SU-DHL-6 (cell line): ENCODE results near the gene SLC16A5.
"Not testable (repeated sequence)": the region's sequence is repeated elsewhere in the genome, so short reads cannot be mapped to it uniquely, and the experiment has no call there.

ENCODE experiments used
- H2AFZ ChIP-seq: fragments of 200-600 bp; sonication (generic); 2 replicates; pipeline ENCODE4 v1.6.1; 2014; ENCODE audit warnings: low read depth, mild to moderate bottlenecking, moderate library complexity, mixed read lengths, antibody characterized with exemption, low read length; ENCODE audit not compliant: severe bottlenecking
- H3F3A ChIP-seq: fragments of 200-600 bp; shearing (Covaris generic); 2 replicates; pipeline ENCODE4 v1.6.0; 2016; ENCODE audit warnings: antibody characterized with exemption, mild to moderate bottlenecking; ENCODE audit not compliant: insufficient read depth
- H3K27ac ChIP-seq: fragments of 200-600 bp; sonication (generic); 2 replicates; pipeline ENCODE4 v1.5.1; 2016; ENCODE audit warnings: low read depth, mild to moderate bottlenecking, low read length, moderate library complexity, mixed read lengths
- H3K27me3 ChIP-seq: fragments of 200-600 bp; sonication (generic), shearing (Covaris generic); 2 replicates; pipeline ENCODE4 v1.6.0; 2014; ENCODE audit warnings: mild to moderate bottlenecking, low read length
- H3K36me3 ChIP-seq: fragments of 200-600 bp; sonication (generic); 2 replicates; pipeline ENCODE4 v1.6.1; 2014; ENCODE audit warnings: mild to moderate bottlenecking, low read length, mixed read lengths
- H3K4me2 ChIP-seq: fragments of 300-600, 200-600 bp; shearing (Covaris generic), sonication (generic); 2 replicates; pipeline ENCODE4 v1.6.0; 2014; ENCODE audit warnings: low read length, low read depth, mild to moderate bottlenecking; ENCODE audit not compliant: poor library complexity, severe bottlenecking
- H3K4me3 ChIP-seq: fragments of 200-600 bp; sonication (generic); 2 replicates; pipeline ENCODE4 v1.5.1; 2014; ENCODE audit warnings: antibody characterized with exemption, low read length, mild to moderate bottlenecking, mixed read lengths; ENCODE audit not compliant: insufficient read depth, poor library complexity, severe bottlenecking
- H3K79me2 ChIP-seq: fragments of 200-600 bp; sonication (generic); 2 replicates; pipeline ENCODE4 v1.6.1; 2014; ENCODE audit warnings: mild to moderate bottlenecking, low read length, moderate library complexity; ENCODE audit not compliant: insufficient read depth
- H3K9ac ChIP-seq: fragments of 200-600 bp; sonication (generic); 2 replicates; pipeline ENCODE4 v1.7.0; 2014; ENCODE audit warnings: mild to moderate bottlenecking, low read length
- H3K9me2 ChIP-seq: fragments of 200-600 bp; sonication (generic); replicated peaks from 2 replicates; pipeline ENCODE4 v1.6.1; 2014; ENCODE audit warnings: low read length; ENCODE audit not compliant: insufficient read depth
- H3K9me3 ChIP-seq: fragments of 200-600 bp; sonication (generic); 2 replicates; pipeline ENCODE4 v1.6.1; 2014; ENCODE audit warnings: low read length, mixed read lengths; ENCODE audit not compliant: insufficient read depth
- H4K20me1 ChIP-seq: fragments of 200-600 bp; sonication (generic); 2 replicates; pipeline ENCODE4 v1.6.1; 2014; ENCODE audit warnings: low read depth, mild to moderate bottlenecking, antibody characterized with exemption, low read length, moderate library complexity, mixed read lengths
- EZH2phosphoT487 ChIP-seq: fragments of 200-600 bp; sonication (generic), shearing (Covaris generic); conservative IDR thresholded peaks from 2 replicates; pipeline ENCODE4 v1.6.1; 2018; ENCODE audit warnings: mild to moderate bottlenecking, antibody characterized with exemption, low read length, moderate library complexity, mixed read lengths
- TF ChIP-seq, protein P1 (sequence below): fragments of 200-600 bp; sonication (generic); IDR thresholded peaks from one replicate; pipeline ENCODE4 v1.5.1; 2017; ENCODE audit warnings: antibody characterized with exemption, mild to moderate bottlenecking, low read length, moderate library complexity; ENCODE audit not compliant: insufficient read depth, poor library complexity, severe bottlenecking

The SLC16A5 gene

GRCh38 chr17:75130059-75130631 lies 42.4 kb downstream of the SLC16A5 start:
- H3K27me3 ChIP-seq: no peaks in the 10 kb centered on the region
- H3K9me3 ChIP-seq: no peaks in the 10 kb centered on the region
- H4K20me1 ChIP-seq: peaks cover 3% of the 10 kb centered on the region; the same call in 1 of the 2 replicates
- H3K27ac ChIP-seq: no peak overlapping the region
- H3K4me3 ChIP-seq: peak overlapping the region; percentile 92
- no peak overlapping the region for H2AFZ ChIP-seq
- peaks cover 17% of the 10 kb centered on the region for H3K79me2 ChIP-seq
- no peaks in the 10 kb centered on the region for H3K36me3 ChIP-seq
- H3K9ac ChIP-seq: peak overlapping the region; percentile 94
- H3F3A ChIP-seq: peaks cover 12% of the 10 kb centered on the region
- peak overlapping the region; percentile 77 for H3K4me2 ChIP-seq
- no peaks in the 10 kb centered on the region for H3K9me2 ChIP-seq
- no peak for TF ChIP-seq EZH2phosphoT487
- TF ChIP-seq, protein P1, sequence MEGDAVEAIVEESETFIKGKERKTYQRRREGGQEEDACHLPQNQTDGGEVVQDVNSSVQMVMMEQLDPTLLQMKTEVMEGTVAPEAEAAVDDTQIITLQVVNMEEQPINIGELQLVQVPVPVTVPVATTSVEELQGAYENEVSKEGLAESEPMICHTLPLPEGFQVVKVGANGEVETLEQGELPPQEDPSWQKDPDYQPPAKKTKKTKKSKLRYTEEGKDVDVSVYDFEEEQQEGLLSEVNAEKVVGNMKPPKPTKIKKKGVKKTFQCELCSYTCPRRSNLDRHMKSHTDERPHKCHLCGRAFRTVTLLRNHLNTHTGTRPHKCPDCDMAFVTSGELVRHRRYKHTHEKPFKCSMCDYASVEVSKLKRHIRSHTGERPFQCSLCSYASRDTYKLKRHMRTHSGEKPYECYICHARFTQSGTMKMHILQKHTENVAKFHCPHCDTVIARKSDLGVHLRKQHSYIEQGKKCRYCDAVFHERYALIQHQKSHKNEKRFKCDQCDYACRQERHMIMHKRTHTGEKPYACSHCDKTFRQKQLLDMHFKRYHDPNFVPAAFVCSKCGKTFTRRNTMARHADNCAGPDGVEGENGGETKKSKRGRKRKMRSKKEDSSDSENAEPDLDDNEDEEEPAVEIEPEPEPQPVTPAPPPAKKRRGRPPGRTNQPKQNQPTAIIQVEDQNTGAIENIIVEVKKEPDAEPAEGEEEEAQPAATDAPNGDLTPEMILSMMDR: no peak

DNA sequence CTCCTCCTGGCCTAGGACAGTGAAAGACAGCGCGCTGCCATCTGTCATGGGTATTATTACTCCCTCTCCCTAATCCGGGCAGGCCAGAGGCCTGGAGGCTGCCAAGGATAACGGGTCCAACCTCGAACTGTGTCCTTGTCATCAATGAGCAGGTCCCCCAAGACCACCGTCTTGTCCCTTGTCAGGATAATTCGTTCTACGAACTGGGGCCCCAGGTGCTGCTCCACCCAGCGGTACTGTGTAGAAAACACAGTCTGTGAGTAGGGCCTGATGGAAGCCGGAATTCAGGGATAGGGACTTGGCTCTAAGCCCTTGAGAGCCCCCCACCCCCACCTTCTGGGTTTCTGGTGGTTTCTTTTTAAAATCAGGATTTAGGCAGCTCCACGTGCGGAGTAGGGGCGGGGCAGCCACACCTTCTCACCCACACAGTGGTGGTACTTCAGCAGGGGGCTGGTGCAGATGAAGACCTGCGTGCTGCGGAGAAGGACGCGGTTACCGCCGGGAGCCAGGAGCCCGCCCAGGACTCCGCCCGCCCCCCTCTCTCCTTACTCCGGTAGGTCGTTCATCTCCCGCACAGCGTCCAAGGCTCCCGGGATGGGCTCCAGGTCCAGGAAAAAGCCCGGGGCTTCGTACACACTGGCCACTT lies 43.0 kb downstream of the SLC16A5 start:
- peak overlapping the region; percentile 70 for H3K27ac ChIP-seq
- no peaks in the 10 kb centered on the region for H3K9me2 ChIP-seq
- H3K27me3 ChIP-seq: no peaks in the 10 kb centered on the region
- H3K36me3 ChIP-seq: no peaks in the 10 kb centered on the region
- peaks cover 17% of the 10 kb centered on the region for H3F3A ChIP-seq
- peaks cover 3% of the 10 kb centered on the region; the same call in 1 of the 2 replicates for H4K20me1 ChIP-seq
- peak overlapping the region; percentile 95 for H2AFZ ChIP-seq
- H3K4me3 ChIP-seq: peak overlapping the region; percentile 92
- no peaks in the 10 kb centered on the region for H3K9me3 ChIP-seq
- peak overlapping the region; percentile 94 for H3K9ac ChIP-seq
- no peak for TF ChIP-seq EZH2phosphoT487
- TF ChIP-seq, protein P1: peak; percentile 43
- H3K4me2 ChIP-seq: peak overlapping the region; percentile 77
- peaks cover 17% of the 10 kb centered on the region for H3K79me2 ChIP-seq

DNA sequence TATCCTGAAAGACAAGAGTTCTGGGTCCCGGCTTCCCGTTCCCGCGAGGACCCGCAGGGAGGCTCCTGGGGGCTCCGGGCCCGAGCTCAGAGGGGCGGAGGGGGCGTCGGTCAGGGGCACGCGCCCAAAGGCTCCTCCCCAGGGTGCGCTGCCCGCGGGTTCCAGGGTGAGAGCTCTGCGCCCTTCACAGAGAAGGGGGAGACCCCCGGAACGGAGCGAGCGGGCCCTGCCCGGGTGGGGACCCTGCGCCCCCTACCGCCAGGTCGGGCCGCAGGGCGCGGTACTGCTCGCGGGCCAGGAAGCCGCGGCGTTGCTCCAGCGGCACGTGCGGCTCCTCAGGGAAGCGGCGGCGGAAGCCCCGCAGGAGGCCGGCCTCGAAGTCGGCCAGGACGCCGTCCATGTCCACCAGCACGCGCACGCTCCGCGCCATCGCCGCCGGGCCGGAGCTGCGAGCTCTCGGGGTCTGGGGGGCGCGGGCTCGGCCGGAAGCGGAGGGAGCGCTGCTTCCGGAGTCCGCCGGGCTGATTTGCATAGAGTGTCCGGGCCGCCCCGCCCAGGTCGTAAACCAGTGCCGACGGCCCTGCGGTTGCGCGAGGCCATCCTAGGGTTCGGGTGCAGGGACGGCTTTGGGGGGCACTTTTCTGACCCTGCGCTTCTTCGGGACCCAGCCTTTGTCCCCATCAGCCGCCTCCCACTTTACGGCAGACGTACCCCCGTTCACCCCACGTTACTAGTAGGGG lies 43.7 kb downstream of the SLC16A5 start, which contains the start of gene NT5C:
Gene NT5C (minus strand): TSS at position 465 of the 740 bp plus-strand sequence. CDS start 35 bp downstream, at position 430.
- Histone ChIP-seq H3K27me3 (no peaks in the 10 kb centered on the region), H3K36me3 (no peaks in the 10 kb centered on the region), H2AFZ (peak within 1 kb of the TSS; percentile 95), H3K4me2 (peak within 1 kb of the TSS; percentile 77), H3K4me3 (peak within 1 kb of the TSS; percentile 92), H3K79me2 (peaks cover 17% of the 10 kb centered on the region), H4K20me1 (peaks cover 3% of the 10 kb centered on the region; the same call in 1 of the 2 replicates), H3K27ac (peak within 1 kb of the TSS; percentile 70), H3K9ac (peak within 1 kb of the TSS; percentile 94), H3F3A (peaks cover 24% of the 10 kb centered on the region), H3K9me3 (no peaks in the 10 kb centered on the region), H3K9me2 (no peaks in the 10 kb centered on the region)
- no peak for TF ChIP-seq EZH2phosphoT487
- TF ChIP-seq, protein P1: peak; percentile 64

- Histone ChIP-seq H2AFZ (peak overlapping the region; percentile 95), H3K4me3 (peak overlapping the region; percentile 92), H3K27ac (peak overlapping the region; percentile 70), H3K9ac (peak overlapping the region; percentile 94), H3K79me2 (peaks cover 17% of the 10 kb centered on the region), H3K4me2 (peak overlapping the region; percentile 77), H3F3A (peaks cover 31% of the 10 kb centered on the region)
- not testable (repeated sequence) for H3K9me2 ChIP-seq, H3K27me3 ChIP-seq, H3K9me3 ChIP-seq, H3K36me3 ChIP-seq, H4K20me1 ChIP-seq
These were observed 44.6 kb downstream of the SLC16A5 start for GRCh38 chr17:75132018-75133000.
